WI38 (cell line): ENCODE measurements around the gene ATP4B.
A peak's percentile ranks its signal among the peaks of the same experiment; 100 is the strongest.
"Not testable (repeated sequence)": the region's sequence is repeated elsewhere in the genome, so short reads cannot be mapped to it uniquely, and the experiment has no call there.

Experiments
- H3K4me3 ChIP-seq: 2 replicates; pipeline ENCODE4 v1.5.1; 2011; ENCODE audit warnings: low read depth, mild to moderate bottlenecking, control low read depth, low read length
- TF ChIP-seq, protein P1 (sequence below): IDR thresholded peaks from 2 replicates; pipeline ENCODE4 v1.5.1; 2012; ENCODE audit warnings: low read depth, mild to moderate bottlenecking, control low read depth, low read length

The ATP4B gene

GRCh38 chr13:113622791-113623490, 35.1 kb downstream of the ATP4B start:
- H3K4me3 ChIP-seq = no peak overlapping the region
- TF ChIP-seq, protein P1, sequence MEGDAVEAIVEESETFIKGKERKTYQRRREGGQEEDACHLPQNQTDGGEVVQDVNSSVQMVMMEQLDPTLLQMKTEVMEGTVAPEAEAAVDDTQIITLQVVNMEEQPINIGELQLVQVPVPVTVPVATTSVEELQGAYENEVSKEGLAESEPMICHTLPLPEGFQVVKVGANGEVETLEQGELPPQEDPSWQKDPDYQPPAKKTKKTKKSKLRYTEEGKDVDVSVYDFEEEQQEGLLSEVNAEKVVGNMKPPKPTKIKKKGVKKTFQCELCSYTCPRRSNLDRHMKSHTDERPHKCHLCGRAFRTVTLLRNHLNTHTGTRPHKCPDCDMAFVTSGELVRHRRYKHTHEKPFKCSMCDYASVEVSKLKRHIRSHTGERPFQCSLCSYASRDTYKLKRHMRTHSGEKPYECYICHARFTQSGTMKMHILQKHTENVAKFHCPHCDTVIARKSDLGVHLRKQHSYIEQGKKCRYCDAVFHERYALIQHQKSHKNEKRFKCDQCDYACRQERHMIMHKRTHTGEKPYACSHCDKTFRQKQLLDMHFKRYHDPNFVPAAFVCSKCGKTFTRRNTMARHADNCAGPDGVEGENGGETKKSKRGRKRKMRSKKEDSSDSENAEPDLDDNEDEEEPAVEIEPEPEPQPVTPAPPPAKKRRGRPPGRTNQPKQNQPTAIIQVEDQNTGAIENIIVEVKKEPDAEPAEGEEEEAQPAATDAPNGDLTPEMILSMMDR = no peak

GRCh38 chr13:113621986-113622550, 35.9 kb downstream of the ATP4B start:
- H3K4me3 ChIP-seq = not testable (repeated sequence)

DNA sequence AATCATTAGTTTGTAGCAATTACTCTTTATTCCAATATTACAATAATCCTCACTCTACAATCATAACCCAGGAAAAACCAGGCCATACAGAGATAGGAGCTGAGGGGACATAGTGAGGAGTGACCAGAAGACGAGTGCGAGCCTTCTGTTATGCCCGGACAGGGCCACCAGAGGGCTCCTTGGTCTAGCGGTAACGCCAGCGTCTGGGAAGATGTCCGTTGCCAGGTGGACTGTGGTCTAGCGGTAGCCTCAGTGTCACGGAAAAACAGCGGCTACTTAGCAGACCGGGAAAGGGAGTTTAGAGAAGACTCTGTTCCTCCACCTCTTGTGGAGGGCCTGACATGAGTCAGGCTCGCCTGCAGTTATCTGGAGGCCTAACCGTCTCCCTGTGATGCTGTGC, 36.5 kb downstream of the ATP4B start:
- H3K4me3 ChIP-seq = not testable (repeated sequence)
- TF ChIP-seq, protein P1 = peak; percentile 26; the same call in 1 of the 2 replicates

DNA sequence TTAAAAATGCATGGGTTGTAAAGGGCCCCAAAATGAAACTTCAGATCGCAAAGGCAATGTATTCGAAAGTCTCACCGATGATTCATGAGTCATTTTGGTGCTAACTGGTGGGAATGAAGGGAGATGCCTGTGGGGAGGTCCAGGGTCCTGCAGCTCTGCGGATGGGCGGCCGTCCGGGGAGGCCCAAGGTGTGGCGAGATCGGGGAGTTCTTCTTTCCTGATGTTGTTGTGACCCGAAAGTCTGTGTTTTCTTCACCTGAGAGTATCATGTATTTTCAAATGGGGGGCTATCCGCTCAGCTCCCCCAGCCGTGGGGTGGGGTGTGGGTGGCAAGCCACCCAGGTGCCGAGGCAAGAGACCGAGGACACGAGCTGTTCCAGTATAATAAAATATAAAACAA, 37.0 kb downstream of the ATP4B start:
- TF ChIP-seq, protein P1 = no peak
- no peak overlapping the region for H3K4me3 ChIP-seq

- H3K4me3 ChIP-seq = no peak overlapping the region
- TF ChIP-seq, protein P1 = no peak
Observed at GRCh38 chr13:113620036-113620796, 37.8 kb downstream of the ATP4B start.

- H3K4me3 ChIP-seq = no peak overlapping the region
- TF ChIP-seq, protein P1 = no peak
Observed at GRCh38 chr13:113618455-113618854, 39.5 kb downstream of the ATP4B start.

DNA sequence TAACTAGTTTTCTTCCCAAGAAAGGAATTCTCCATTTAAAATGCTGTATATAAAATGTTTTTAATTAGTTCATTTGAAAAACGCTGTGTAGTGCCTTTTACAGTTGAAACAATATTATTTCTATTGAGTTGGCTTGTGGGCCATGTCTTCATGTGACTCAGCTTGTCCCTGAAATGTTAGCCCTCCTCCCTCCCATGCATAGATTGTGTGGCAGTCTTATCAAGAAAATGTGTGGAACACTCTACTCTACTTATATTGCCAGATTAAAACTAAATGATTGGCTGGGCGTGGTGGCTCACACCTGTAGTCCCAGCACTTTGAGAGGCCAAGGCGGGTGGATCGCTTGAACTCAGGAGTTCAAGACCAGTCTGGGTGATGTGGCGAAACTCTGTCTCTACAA, 40.0 kb downstream of the ATP4B start:
- no peak overlapping the region for H3K4me3 ChIP-seq
- TF ChIP-seq, protein P1 = no peak
